Gastrocnemius medialis (tissue), 4 donors: ENCODE data around the gene IRF3. TPM values are rescaled to one million over a fixed set of nuclear protein-coding genes. Genes with fewer than 3 reads are reported as not detected.

Experiments
- ATAC-seq, 2 donors: fragments of 150-250 bp; one replicate each; pipeline ENCODE4 v1.9.1; 2016
- DNase-seq, 2 donors: peaks; one replicate each; pipeline ENCODE4 v3.0.0-alpha.2; 2019
- H3K27ac ChIP-seq, 4 donors: fragments of 200-600 bp; sonication (generic); 1 replicate in 1 of 4; 2 replicates in 3 of 4; pipeline ENCODE4 v1.5.1; 2016 to 2018; ENCODE audit warnings: mild to moderate bottlenecking in 2 of 4, moderate library complexity in 1 of 4
- H3K27me3 ChIP-seq, 3 donors: fragments of 200-600 bp; sonication (generic) in 2 of 3; 1 replicate in 1 of 3; 2 replicates in 2 of 3; pipeline versions ENCODE4 v1.5.1 to v1.6.0; 2016 to 2019; ENCODE audit warnings: mild to moderate bottlenecking in 1 of 3, moderate library complexity in 1 of 3
- H3K36me3 ChIP-seq, 2 donors: fragments of 200-600 bp; sonication (generic) in 1 of 2; one replicate each; pipeline ENCODE4 v1.5.1; 2017 to 2018
- H3K4me1 ChIP-seq, 2 donors: fragments of 200-600 bp; sonication (generic) in 1 of 2; one replicate each; pipeline ENCODE4 v1.5.1; 2016 to 2017; ENCODE audit warnings: mild to moderate bottlenecking in 2 of 2
- H3K4me3 ChIP-seq, 4 donors: fragments of 200-600 bp; sonication (generic) in 3 of 4; 1 replicate in 1 of 4; 2 replicates in 3 of 4; pipeline ENCODE4 v1.5.1; 2016 to 2019; ENCODE audit warnings: mild to moderate bottlenecking in 2 of 4
- H3K9me3 ChIP-seq, 3 donors: fragments of 200-600 bp; sonication (generic) in 2 of 3; 1 replicate in 1 of 3; 2 replicates in 2 of 3; pipeline ENCODE4 v1.5.1; 2016 to 2019
- POLR2A ChIP-seq, 2 donors: fragments of 450-650 bp; IDR thresholded peaks; one replicate each; pipeline ENCODE4 v1.6.1; 2017; ENCODE audit warnings: antibody characterized with exemption in 2 of 2, mild to moderate bottlenecking in 2 of 2, moderate library complexity in 2 of 2
- in situ Hi-C, 4 donors: fragments of 200-750 bp; cut with MboI; loops; one replicate each; pipeline versions ENCODE4 v1.15.0 to v1.8.0; 2017; ENCODE audit warnings: low sequenced_read_pairs in 4 of 4
- intact Hi-C: fragments of 100-400 bp; cut with DNase I; formaldehyde crosslinking; loops from one replicate; pipeline ENCODE4 v1.15.1; 2023; ENCODE audit warnings: low total_unique reads
- total RNA-seq, 4 donors: library from RNA; depleted of rRNA; stranded (reverse); fragments of >200 nt; gene quantifications; one replicate each; pipeline versions ENCODE4 v1.1.0 to v1.2.3, GENCODE V29; 2016
- TF ChIP-seq, protein P1 (sequence below), 5 experiments: fragments of 450-650 bp in 3 of 5; fragments of 200-600 bp in 2 of 5; sonication (generic) in 2 of 5; IDR thresholded peaks in 4 of 5; conservative IDR thresholded peaks in 1 of 5; 1 replicate in 4 of 5; 2 replicates in 1 of 5; pipeline ENCODE4 v1.5.1; 2016 to 2019; ENCODE audit warnings: antibody characterized with exemption in 5 of 5, mild to moderate bottlenecking in 3 of 5, moderate library complexity in 3 of 5

Gene IRF3
- total RNA-seq, 4 donors from 2014 or later: 11.0 to 18.6 (median 13.7) TPM

DNA sequence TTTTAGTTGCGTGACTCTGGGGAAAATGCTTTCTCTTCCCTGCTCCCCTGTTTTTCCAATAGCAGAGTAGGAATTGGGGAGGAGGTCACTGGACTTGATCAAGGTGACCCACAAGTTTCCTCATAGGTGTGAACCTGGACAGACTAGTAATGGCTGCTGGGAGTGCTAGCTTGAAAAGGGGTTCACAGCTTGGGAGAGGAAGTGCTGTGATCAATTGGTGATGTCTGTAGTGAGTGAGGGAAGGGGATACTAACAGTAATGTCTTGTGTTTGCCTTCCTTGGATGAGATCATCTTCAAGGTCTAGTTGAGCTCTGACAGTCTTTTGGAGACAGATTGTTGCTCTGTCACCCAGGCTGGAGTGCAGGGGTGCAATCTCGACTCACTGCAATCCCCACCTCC lies 1.8 kb upstream of the IRF3 start:
- TF ChIP-seq POLR2A (IDR thresholded peaks at IDR 0.05): no peak
- TF ChIP-seq, protein P1, sequence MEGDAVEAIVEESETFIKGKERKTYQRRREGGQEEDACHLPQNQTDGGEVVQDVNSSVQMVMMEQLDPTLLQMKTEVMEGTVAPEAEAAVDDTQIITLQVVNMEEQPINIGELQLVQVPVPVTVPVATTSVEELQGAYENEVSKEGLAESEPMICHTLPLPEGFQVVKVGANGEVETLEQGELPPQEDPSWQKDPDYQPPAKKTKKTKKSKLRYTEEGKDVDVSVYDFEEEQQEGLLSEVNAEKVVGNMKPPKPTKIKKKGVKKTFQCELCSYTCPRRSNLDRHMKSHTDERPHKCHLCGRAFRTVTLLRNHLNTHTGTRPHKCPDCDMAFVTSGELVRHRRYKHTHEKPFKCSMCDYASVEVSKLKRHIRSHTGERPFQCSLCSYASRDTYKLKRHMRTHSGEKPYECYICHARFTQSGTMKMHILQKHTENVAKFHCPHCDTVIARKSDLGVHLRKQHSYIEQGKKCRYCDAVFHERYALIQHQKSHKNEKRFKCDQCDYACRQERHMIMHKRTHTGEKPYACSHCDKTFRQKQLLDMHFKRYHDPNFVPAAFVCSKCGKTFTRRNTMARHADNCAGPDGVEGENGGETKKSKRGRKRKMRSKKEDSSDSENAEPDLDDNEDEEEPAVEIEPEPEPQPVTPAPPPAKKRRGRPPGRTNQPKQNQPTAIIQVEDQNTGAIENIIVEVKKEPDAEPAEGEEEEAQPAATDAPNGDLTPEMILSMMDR (IDR thresholded peaks at IDR 0.05 in 4 of 5, conservative IDR thresholded peaks at IDR 0.05 in 1 of 5): no peak
- peaks cover 22 to 29% of the 10 kb centered on the region in 2 donors for H3K4me1 ChIP-seq
- in situ Hi-C loops: loop anchor here in 1 of 4 donors (10.0 kb wide), 1 partner anchor 93 kb away; no protein-coding TSS in a partner anchor

DNA sequence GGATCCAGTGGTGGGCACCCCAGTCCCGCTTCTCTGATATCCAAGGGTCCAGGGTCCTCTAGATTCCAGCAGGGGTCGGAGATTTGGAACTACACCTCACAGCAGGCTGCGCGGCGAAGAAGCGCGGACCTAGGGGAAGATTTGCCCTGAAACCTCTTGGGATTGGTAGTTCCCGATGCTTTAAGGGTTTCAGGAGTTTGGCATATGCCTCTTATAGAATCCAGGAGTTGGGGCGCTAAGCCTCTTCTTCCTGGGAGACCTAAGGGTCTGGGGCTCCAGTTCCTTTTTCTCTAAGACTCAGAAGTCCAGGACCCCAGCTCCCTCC lies 425 bp upstream of the IRF3 start:
- H3K27me3 ChIP-seq: no peaks in the 10 kb centered on the region
- DNase-seq: no peak
- in situ Hi-C loops: loop anchor here in 1 of 4 donors (10.0 kb wide), 1 partner anchor 91 kb away; no protein-coding TSS in a partner anchor
- peaks cover 0 to 14% of the 10 kb centered on the region in 2 donors for H3K36me3 ChIP-seq
- H3K4me1 ChIP-seq: peaks cover 16 to 23% of the 10 kb centered on the region in 2 donors
- H3K4me3 ChIP-seq: peak overlapping the region; percentile 70 to 81 (median 72)
- peak in 1 of 2 donors; percentile 1 for ATAC-seq
- H3K27ac ChIP-seq: peak overlapping the region; percentile 81 to 88 (median 87)
- H3K9me3 ChIP-seq: no peaks in the 10 kb centered on the region
- intact Hi-C loops: no loop called here
- no peak for TF ChIP-seq POLR2A (IDR thresholded peaks at IDR 0.05)
- TF ChIP-seq, protein P1 (IDR thresholded peaks at IDR 0.05 in 4 of 5, conservative IDR thresholded peaks at IDR 0.05 in 1 of 5): no peak

More for the DNA sequence above, 1.8 kb upstream of the IRF3 start:
- H3K36me3 ChIP-seq: peaks cover 0 to 3% of the 10 kb centered on the region in 2 donors
- intact Hi-C loops: no loop called here
- no peaks in the 10 kb centered on the region for H3K9me3 ChIP-seq
- H3K27me3 ChIP-seq: no peaks in the 10 kb centered on the region
- DNase-seq (no peak), ATAC-seq (no peak)
- no peak overlapping the region for H3K4me3 ChIP-seq
- no peak overlapping the region for H3K27ac ChIP-seq

DNA sequence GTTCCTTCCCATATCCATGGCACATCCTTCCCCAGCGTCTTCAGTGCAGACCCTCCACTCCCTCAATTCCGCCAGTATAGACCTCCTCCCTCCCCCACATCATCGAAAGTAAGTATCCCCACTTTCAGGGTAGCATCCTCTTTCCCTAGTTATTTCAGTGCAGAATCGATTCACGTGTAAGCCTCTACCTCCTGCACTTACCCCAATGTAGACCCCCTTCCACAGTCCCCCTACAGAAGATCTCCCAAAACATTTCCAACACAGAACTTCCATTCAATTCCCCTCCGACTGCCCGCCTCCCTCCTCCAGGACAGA lies 664 bp downstream of the IRF3 start:
- in situ Hi-C loops: loop anchor here in 1 of 4 donors (10.0 kb wide), 1 partner anchor 90 kb away; no protein-coding TSS in a partner anchor
- Histone ChIP-seq H3K27me3 (no peaks in the 10 kb centered on the region), H3K9me3 (no peaks in the 10 kb centered on the region), H3K4me3 (peak overlapping the region; percentile 70 to 81 (median 72)), H3K4me1 (peaks cover 16 to 23% of the 10 kb centered on the region in 2 donors), H3K36me3 (peaks cover 0 to 24% of the 10 kb centered on the region in 2 donors), H3K27ac (peak overlapping the region; percentile 81 to 88 (median 87))
- no peak for DNase-seq
- intact Hi-C loops: no loop called here
- TF ChIP-seq, protein P1 (IDR thresholded peaks at IDR 0.05 in 4 of 5, conservative IDR thresholded peaks at IDR 0.05 in 1 of 5): no peak
- TF ChIP-seq POLR2A (IDR thresholded peaks at IDR 0.05): no peak
- ATAC-seq: no peak

DNA sequence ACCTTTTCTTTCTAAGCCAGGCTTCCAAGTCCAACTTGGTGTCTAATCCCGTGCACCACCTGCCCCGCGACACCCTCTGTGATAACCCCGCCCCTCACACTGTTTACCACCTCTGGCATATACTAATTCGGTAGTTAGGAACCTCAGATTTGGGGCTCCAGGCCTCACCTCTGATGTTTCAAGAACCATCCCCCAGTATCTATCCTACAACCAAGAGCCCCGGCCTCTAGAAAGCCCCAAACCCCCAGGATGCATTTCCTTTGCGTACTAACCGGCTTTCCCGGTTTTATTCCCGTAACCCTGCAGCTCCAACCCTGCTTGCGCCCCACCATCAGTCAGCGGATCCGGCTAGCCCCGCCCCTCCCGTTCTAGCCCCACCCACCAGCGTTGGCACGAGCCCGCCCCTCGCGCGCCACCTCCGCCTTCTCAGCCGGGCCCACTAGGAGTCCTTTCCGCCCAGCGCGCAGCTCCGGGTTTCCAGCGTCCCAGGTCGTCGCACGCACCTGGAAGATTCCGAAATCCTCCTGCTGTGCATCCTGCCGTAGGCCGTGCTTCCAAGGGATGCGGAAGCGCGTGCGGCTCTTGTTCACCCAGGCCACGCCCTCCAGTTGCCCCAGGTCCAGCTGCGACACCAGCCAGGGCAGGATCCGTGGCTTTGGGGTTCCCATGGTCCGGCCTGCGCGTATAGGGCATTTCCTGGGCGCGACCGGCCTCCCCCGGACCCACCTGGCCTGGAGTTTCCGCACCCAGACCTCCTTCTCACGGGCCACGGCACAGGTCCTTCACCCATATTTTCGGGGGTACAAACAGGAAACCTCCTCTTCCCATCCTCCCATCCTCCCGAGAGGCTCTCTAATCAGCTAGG lies 1.3 kb downstream of the IRF3 start:
- intact Hi-C loops (loop anchor here (1.0 kb wide), 1 partner anchor 22 kb away; the partner anchor contains the start of gene SCAF1), in situ Hi-C loops (loop anchor here in 1 of 4 donors (10.0 kb wide), 1 partner anchor 90 kb away; no protein-coding TSS in a partner anchor)
- Histone ChIP-seq H3K36me3 (peaks cover 0 to 29% of the 10 kb centered on the region in 2 donors), H3K4me1 (peaks cover 16 to 23% of the 10 kb centered on the region in 2 donors), H3K27ac (peak overlapping the region; percentile 81 to 88 (median 87)), H3K4me3 (peak overlapping the region; percentile 70 to 81 (median 72)), H3K27me3 (no peaks in the 10 kb centered on the region), H3K9me3 (no peaks in the 10 kb centered on the region)
- peak; percentile 75 to 83 for DNase-seq
- TF ChIP-seq POLR2A (IDR thresholded peaks at IDR 0.05): peak; percentile 44 to 52
- TF ChIP-seq, protein P1 (IDR thresholded peaks at IDR 0.05 in 4 of 5, conservative IDR thresholded peaks at IDR 0.05 in 1 of 5): peak in 4 of 5 experiments; percentile 15 to 58 (median 36)
- peak; percentile 61 to 66 for ATAC-seq
